ENCODE measurements around the gene MSLN.
A peak's percentile ranks its signal among the peaks of the same experiment; 100 is the strongest.

MSLN gene

DNA sequence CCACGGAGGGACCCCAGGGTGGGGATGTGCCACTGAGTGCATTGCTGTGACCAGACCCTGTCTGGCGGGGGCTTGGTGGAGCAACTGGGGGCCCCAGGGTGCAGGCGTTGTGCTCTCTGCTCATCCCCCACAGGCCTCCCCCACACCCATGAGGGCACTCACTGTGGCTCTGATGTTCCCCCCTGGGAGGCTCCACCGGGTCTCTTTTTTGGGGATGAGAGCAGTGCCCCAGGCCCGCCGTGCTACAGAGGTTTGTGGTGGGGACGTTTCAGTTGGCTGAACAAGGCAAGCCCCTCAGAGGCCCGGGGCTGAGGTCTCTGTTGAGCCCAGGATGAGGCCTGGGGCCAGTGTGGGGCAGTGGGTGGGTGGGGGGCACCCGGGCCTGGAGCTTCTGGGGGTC, 36.8 kb upstream of the MSLN start:
- no peak for DNase-seq

DNA sequence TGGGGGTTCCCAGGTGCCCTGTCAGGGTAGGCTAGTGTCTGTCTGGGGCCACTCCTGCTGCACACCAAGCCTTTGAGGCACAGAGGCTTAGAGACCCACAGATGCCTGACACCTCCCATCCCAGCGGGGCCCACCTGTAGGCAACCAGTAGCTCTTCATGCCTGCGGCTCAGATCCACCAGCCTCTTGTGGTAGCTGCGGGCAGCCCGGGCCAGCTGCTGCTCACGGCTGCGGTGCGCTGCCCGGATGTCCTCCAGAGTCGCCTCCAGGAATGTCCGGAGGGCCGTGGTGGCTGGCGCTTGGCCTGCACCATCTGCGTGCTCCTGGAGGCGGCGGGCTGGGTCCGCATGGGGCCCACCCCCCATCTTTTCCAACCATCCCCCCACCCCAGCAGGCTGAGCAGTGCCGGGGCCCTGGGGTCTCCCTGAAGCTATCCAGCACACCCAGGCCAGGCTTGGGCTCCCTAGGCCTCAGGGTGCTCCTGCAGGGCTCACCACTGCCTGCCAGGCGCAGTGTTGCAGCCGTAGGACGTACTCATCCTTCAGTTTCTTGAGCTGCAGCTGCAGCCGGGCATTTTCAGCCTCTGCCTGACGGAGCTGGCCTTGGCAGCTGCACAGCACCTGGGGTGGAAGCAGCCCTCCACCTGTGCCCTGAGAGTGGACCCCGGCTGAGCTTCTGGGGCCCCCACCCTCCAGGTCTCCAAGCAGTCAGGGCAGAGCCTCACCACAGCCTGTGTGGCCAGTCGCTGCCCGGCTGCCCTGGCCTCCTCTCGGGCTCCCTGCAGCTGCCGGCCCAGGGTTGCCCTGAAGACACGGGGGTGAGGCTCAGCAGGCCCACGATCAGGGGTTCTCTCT, 36.1 kb upstream of the MSLN start:
- no peak for DNase-seq

DNA sequence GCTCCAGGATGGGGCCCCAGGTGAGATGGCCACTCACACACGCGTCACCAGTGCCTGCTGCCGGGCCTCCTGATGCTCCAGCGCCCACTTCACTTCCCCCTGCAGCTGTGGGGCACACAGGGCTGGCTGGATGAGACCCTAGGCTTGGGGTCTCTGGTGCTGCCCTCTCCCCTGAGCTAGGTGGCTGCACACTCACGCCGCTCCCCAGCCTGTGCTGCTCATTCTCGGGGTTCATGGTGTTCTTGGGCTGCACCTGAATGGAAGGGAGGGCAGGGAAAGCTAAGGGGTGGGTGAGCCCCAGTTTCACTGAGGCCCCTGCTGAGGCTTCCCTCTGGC, 35.5 kb upstream of the MSLN start:
- no peak for DNase-seq

DNA sequence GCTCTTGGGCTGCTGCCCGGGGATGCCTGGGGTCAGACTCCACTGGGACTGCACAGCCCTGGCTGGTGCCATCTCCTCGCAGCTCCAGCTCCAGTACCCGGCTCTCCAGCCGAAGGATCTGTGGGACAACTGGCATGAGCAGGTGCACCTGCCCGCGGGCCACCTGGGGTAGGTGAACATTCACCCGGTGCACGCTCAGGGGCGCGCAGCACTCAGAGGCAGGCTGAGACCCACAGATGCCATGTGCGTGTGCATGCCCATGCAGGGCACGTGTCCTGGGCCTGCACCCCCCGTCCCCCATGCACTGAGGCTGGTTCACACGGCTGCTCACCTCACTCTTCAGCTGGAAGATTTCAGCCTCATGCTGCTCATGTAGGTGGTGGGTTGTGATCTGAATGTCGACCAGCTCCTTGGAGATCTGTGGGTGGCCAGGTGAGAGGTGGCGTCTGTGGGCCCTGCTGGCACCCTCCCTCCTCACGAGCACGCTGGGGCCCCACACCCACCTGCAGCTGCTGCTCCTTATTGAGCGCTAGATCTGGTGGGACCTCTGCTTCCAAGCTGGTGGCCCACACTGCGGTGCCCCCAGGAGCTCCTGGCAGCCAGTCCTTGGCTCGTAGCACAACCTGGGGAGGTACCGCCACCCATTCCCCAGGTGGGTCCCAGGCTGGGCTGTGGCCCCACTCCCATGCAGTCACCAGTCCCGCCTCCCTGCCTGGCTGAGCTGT, 34.9 kb upstream of the MSLN start:
- DNase-seq, result no peak

DNA sequence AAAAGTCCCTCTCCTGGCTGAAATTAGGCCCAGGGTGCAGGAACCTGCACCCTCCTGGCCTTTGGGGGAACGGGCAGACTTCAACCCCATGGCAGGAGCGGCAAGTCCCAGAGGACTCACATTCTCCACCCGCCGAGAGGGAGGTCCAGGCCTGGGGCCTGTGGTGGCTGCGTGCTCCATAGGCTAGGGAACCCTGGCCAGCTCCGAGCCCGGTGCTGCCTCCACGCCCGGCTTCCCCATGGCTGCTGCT, 34.4 kb upstream of the MSLN start:
- DNase-seq, result no peak

DNA sequence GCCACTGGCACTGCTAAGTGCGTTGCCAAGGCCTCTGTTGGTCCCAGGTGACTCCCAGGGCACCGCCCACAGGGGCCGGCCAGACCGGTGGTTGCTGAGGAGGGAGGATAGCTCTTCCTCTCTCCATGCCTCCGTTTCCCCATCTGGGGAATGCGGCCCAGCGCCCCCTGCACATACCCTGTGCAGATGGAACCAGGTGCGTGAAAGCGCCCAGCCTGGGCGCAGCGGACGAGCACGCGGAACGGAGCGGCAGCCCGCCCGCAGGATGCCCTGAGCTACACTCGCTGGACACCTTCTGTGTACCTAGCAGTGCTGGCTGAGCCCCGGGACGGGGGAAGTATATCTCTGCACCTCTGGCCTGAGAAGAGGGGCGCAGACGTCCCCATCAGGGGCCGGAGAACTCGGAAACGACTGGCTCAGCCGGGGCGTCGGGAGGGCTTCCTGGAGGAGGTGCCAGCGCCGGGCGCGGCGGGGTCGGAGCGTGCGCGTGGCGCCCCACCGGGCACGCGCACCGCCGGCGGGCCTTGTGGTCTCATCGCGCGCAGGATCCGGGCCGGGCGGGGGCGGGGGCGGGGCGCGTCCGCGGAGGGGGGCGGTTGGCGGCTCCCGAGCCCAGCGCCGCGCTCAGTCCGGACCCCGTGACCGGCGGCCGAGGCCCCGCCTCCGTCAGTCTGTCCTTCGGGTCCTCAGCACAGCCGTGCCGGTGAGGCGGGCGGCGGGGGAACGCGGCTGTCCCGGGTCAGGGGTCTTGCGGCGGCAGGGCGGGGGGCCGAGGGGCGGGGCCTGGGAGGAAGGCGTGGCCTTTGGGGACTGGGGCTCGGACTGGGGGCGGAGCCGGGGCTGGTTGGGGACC, 33.9 kb upstream of the MSLN start, which contains the start of the genes CCDC78 and HAGHL:
TSS of gene CCDC78 (minus strand) at position 6 of the 853 bp plus-strand sequence. CDS start 76 bp downstream, outside the sequence.
TSS of gene HAGHL (plus strand) at position 669 of the 853 bp plus-strand sequence. CDS start 404 bp downstream, outside the sequence.
- DNase-seq, result peak; percentile 83

DNA sequence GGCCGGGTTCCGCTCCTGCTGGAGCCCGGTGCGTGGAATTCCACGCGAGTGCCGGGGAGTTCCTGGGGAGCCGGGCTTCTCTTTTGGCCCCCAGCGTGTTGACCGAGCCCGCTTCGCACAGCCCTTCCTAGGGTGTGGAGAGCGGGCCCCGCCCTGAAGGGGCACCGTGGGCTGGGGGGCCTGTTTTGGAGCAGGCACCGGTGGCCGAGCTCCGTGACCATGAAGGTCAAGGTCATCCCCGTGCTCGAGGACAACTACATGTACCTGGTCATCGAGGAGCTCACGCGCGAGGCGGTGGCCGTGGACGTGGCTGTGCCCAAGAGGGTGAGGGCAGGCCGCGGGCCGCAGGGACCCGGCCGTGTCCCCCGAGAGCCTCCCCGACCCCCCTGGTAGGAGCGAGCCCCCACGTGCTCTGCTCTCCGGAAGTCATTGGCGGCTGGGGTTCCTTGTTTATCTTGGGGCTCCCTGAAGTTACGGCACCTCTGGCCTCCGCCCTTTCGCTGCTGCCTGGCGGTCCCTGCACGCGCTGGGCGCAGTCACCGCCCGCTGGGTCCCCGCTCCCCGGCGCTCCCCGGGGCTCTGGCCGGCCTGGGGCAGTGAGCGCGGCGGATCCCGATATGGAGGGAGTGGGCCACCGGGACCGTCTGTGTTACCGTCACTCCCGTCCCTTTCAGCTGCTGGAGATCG, 33.1 kb upstream of the MSLN start:
- DNase-seq, result no peak

DNA sequence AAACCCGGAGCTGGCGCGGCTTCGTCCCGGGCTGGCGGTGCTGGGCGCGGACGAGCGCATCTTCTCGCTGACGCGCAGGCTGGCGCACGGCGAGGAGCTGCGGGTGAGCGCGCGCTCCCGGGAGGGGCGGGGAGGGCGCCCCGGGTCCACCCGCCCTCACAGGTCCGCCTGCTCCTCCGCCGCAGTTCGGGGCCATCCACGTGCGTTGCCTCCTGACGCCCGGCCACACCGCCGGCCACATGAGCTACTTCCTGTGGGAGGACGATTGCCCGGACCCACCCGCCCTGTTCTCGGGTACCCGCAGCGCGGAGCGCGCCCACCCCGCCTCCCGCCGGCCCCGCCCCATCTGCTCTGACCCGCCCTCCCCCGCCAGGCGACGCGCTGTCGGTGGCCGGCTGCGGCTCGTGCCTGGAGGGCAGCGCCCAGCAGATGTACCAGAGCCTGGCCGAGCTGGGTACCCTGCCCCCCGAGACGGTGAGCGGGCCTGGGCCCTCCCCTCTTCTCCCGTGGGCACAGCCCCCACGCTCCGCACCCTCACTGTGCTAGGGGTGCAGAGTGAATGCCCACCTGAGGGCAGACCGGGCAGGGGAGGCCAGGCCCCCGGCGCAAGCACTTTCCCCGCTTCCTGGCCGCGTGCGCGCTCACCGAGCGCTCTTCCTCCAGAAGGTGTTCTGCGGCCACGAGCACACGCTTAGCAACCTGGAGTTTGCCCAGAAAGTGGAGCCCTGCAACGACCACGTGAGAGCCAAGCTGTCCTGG, 32.2 kb upstream of the MSLN start:
- peak; percentile 79 for DNase-seq

DNA sequence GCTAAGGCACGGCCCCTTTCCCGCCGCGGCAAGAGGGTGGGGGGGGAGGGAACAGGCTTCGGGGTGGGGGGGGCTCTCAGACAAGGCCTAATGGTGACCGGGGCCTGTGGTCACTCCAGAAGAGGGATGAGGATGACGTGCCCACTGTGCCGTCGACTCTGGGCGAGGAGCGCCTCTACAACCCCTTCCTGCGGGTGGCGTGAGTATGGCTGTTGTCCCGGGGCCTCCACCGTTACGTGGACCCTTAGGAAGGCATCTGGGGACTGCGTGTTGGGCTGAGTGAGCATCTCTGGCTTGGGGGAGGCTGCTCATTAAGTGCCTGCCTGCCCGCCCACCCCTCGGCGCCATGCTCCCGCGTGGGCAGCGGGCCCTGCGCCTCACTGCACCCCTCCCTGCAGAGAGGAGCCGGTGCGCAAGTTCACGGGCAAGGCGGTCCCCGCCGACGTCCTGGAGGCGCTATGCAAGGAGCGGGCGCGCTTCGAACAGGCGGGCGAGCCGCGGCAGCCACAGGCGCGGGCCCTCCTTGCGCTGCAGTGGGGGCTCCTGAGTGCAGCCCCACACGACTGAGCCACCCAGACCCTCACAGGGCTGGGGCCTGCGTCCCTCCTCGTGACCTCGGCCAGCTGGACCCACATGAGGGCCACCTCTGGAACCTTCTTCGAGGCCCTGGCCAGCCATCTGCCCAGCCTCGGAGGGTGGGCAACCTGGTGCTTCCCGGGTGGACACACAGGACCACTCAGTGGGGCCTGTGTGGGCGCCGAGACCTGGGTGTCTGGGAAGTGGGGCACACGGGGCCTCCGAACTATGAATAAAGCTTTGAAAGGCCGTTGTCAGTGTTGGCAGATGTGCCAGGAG, 31.4 kb upstream of the MSLN start:
- no peak for DNase-seq

DNA sequence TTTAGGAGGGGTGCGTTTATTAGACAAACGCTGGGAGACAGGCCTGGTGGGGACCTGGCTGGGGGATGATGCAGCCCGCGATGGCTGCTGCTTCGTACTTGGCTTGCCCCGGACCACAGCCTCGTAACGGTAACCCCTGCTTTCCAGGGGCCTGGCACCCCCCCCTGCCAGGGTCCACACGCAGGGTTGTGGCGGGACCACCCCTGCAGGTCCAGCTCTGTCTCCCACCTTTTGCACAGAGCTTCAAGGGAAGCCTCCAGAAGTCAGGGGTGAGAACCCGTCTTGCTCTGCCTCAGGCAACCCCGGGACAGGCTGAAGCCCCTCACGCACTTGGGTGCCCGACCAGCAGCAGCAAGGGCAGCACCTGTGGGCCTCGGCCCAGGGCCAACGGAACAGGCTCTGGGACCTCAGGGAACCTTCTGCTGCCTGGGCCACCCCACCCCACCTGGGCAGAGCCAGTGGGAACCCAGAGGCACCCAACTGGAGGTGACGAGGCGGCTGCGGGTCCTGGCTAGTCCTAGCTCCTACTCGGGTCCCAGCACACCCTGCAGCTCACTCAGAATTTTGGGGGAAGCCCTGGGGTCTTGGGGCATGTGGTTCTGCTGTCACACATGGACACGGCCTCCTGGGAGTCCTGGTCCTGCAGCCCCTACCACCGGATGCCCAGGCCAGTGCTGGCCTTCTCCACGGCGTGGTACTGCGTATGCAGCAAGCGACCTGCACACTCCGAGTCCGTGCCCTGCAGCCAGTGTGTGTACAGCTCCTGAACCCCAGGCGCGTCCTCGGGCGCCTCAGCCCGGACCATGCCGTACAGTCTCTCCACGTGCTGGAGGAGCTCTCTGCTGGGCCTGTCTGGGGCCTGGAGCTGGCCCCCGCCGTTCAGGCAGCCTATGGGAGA, 30.5 kb upstream of the MSLN start:
- DNase-seq, result no peak

DNA sequence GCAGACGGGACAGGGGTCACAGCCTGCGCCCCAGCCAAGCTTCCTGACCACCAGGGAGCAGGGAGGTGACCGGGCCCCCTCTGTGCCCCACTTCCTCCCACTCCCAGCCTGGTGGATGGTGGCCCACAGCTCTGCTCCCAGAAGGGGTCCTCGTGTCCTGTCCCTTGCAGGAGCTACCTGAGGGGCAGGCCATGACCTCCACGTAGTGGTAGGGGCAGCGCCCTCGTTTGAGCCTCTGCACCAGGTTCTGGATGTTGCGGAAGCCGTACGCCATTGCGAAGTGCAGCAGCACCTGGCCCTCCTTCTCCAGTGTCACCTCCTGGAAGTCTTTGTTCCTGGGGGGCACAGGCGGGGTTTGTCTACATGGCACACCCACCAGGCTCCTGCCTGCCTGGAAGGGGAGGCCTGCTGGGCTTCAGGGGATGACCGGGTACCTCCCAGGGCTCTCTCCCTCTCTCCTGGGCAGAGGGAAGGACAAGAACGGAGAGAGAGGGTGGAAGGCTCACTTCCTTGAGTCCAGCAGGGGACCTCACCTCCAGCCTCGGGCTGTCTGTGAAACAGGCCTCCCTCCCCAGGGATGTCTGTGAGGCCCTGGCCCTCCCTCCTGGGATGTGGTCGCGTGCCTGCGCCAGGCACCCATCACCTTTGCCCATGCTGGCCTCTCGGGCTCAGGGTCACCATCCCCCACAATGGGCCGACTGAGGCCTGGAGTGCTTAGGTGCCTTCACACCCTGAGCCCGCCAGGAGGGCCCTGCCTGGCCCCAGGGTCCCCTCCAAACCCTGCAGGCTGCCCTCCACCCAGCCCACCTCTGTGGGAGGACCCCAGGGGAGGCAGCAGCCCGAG, 29.6 kb upstream of the MSLN start:
- no peak for DNase-seq

DNA sequence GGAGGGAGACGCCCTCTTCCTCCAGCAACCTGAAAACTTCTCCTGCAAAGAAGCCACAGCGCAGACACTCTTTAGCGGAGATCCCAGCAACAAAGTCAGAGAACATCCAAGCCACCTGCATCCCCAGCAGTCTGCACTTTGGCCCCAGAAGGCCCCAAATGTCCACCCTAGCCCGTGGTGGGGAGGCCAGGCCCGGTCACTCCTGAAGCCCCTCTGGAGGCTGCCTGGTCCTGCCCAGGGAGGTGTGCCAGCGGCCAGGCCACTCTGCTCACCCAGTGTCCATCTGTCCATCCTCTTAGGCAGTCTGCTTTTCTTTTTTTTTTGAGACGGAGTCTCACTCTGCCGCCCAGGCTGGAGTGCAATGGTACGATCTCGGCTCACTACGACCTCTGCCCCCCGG, 28.2 kb upstream of the MSLN start:
- DNase-seq, result no peak

DNA sequence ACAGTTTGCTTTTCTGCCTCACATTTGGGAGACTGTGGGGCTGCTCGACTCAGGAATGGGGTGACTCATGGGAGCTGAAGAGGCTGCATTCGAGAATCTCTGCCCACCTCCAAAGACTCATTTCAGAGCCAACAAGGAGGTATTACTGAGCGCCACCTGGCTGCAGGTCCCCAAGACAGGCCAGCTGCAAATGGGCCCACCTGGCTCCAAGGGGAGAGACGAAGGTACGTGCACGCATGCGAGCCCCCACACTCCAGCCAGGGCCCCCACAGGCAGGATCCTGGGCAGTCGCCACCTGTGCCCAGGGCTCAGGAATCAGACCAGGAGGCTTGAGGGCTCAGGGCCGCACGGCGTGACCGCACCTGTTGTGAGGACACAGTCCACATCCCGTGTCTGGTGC, 27.6 kb upstream of the MSLN start:
- DNase-seq, result no peak

DNA sequence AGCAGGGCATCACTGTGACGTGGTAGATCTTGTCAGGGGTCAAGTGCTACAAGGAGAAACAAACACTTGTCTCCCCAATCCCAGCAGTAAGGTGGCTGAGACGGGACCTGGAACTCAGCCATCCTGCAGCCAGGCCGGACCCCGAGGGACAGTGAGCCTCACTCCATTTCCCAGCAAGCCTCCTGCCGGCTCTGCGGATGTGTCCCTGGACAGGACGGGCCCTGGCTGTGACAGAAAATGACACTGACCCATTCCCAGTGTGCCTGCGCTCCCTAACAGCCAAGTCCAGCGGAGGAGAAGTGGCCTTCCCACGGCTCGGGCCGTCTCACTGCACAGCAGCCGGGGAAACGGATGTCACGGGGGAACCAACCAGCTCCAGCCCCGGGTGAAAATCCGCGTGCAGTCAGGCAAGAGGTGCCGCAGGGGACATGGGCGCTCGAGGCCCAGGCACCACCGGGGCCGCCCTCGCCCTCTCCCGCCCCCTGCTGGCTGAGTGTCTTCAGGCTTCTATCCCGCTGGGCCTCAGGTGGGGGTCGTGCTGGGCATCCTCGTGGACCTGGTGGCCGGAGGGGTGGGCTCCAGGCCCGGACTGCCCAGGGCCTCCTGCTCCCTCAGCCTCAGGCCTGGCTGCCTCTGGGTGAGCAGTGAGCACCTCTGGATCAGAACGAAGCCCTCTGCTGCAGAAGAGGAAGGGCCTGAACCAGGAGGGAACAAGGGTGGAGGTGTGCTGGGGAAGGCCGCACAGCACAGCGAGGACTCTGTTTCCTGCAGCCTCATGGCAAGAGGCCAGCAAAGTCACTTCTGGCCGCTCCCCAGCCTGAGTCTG, 26.9 kb upstream of the MSLN start:
- DNase-seq, result peak; percentile 75

DNA sequence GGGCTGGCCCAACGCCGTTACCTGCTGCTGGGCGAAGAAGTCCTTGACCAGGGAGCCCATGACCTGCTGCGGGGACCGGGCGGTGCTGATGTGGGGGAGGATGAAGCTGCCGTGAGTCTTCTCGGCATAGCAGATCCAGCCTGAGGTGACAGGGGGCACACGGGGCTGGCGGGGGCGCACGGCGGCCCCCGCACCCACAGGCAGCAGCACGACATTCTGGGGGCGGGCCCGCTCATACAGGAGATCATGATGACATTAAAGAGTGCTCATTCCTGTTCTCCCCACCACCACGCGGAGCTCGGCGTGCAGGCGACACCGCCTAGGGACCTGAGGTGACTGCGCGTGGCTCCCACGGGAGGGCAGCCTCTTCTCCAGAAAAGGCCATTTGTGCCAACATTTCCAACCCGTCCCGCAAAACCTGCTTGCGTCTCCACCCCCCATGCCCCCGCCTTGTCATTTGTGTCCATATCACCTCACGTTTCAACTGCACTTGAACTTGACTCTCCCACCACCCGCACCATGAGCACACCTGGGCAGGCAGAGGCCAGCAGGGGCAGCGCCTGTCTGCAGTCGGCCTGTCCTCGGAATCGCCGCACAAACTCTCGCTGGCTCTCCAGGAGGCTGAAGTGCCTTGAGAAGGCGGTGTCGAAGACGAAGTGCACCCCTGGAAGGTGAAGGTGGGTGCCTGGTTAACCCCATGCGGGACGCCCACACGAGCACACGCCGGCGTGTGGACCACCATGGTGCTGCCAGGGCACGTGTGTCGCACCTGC, 26.1 kb upstream of the MSLN start:
- DNase-seq, result no peak

DNA sequence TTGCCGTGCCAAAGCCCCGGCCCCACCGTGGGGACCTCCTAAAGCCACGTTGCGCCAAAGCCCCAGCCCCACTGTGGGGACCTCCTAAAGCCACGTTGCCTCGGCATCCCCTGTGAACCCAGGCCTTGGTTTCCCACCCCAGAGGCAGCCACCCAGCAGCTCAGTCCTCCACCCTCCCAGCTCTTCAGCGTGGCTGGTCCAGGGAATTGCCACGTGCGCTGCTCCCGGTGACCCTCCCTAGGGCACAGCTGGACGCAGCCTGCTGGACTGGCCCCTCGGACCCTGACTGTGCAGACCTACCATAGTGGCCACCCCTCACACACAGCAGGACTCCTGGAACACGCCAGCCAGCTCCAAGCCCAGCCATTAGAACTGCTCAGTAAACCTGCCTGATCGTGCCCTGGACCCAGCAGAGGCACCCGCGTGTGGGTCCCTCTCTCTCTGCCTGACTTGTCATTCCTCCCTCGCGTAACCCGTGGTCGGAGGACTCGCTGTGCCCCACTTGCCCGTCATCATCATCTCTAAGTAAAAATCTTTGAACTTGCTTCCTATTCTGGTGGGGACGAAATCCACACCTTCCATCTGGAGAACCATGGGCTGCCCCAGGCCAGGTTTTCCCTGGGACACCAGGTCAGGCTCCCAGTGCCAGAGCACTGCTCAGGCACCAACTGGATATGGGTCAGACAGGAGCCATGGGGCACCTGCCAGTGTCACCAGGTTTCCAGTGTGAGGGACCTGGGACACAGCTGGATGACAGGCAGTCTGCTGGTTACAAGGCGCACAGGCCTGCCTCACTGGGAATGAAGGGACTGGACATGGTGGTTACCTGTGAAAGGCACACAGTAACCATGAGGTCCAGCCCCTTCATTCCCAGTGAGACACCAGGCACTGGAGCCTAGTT, 25.3 kb upstream of the MSLN start:
- DNase-seq, result no peak
